ENCODE results near the gene APELA. TPM values are rescaled to one million over a fixed set of nuclear protein-coding genes. Genes with fewer than 3 reads are reported as not detected.
"Not testable (repeated sequence)": the region's sequence is repeated elsewhere in the genome, so short reads cannot be mapped to it uniquely, and the experiment has no call there.

The APELA gene
- polyA plus RNA-seq (ENCODE audit: insufficient read length in 4 of 4), result 10 to 100 TPM in 3 of 4 donors, 1 to 10 TPM in 1; 7.0 to 14.5 (median 10.6) TPM

DNA sequence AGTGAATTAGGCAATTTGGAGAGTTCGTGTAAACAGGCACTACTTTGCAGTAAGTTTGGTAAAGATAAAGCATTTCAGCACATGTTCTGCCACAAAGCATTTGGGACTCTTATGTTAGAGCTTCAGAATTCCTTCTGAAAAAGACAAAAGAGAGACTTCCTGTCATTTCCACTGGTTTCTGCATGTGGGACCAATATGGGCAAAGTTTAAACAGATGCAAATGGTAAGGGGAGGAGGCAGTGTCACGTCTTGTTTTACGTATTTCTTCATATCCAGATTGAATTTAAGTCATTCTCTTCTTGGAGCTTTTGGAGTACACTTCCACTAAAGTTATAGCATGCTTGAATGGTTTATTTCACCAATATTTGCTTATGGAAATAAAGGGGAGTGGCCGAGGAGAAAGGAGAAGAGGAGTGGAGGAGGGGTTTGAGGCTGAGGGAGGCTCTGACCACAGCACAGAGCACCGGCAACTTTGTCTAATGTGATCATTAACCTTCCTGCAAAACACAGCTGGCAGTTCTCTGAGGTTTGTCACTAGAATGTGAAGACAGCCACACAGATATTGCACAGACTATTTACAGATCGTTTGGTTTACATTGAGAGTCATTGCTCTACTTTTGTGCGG lies at the start of gene APELA:
Gene APELA, plus strand, starts transcription at position 479 of the 625 bp plus-strand sequence. CDS start 154 bp downstream, outside the sequence.
- DNase-seq (ENCODE audit: low read depth in 4 of 4, low spot score in 3 of 4), result peak; percentile 12 to 34 (median 22)

DNA sequence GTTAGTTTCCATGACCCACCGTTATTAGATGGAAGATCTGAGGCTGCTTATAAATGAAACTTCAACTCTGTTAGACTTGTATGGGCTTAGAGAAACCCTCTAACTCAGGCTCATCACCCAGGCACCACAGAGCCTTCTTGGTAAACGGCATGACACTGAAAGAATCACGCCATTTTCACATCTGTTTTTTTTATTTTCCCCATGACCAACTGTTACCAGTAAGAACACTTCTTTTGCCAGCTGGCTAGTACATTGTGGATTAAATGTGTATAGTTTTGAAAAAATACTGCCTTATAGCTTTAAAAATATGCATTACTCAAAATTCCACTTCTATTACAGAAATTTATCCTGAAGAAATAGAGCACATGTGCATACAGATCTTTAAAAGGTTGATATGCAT lies 48.0 kb upstream of the APELA start:
- DNase-seq (ENCODE audit: low read depth in 4 of 4, low spot score in 3 of 4), result no peak

- no peak for DNase-seq (ENCODE audit: low read depth in 4 of 4, low spot score in 3 of 4)
Measured at GRCh38 chr4:164846566-164846965, 30.4 kb upstream of the APELA start.

DNA sequence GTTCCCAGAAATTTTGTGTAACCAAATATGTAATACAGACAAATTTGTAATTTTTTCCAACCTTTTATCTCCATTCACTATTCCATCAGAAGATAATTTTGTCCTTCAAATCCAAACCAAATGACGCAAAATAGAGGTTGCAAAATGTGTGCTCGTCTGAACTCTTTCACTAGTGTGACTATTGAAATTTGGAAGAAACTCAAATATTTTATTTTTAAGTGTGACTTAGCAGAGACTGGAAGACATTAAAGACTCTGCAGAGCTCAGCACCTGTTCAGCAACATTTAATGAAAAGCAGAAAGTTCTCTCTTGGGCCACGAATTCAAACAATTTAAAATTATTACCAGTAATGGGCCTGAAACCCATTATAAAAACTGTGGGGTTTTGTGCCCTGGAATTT lies 30.0 kb upstream of the APELA start:
- DNase-seq (ENCODE audit: low read depth in 4 of 4, low spot score in 3 of 4), result no peak

DNA sequence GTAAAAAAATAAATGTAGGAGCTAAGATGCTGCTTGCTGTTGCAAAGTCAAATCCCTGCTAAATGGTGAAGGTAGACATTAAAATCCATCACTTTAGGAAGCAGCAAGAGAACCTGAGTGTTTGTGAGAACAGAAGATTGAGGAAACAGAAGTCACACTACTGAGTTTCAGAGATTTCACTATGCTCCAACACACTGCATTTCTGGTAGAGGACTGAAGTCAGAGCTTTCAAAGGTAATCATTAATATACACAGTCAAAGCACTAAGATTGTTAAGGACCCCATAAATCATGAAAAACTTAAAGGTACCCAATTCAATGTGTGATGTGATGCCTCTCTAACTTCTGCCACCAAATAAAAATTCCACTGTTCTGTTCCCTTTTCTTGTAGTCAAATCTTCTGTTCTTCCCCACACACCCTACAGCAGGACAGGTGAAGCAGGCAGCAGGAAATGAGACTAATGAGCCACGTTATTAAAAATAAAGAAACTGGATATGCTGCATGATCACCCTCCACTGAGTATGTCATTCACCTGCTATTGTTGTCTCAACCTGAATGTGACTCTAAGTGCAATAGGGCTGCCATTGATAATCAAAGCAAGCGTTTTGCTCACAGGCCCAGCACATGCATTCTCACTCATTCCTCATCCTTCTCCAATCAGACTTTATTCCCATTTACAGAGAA lies 28.9 kb upstream of the APELA start:
- no peak for DNase-seq (ENCODE audit: low read depth in 4 of 4, low spot score in 3 of 4)

DNA sequence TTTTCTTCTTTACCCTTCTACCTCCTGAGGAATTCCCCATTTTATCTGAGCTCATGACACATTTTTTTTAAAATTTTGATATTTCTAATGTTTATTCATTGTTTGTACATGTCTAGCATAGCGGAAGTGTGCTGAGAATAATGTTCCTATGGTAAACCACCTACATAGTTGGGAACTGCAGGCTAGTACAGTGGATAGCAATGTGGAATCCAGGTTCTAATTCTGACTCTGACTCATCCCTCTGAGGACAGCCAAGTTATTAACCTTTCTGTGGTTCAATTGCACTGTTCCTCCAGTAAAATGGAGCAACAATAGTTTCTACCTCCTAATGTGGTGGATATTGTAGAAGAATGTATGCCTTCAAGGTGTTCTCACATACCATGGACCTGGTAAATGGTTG lies 20.6 kb upstream of the APELA start:
- DNase-seq (ENCODE audit: low read depth in 4 of 4, low spot score in 3 of 4), result no peak

GRCh38 chr4:164866817-164867490 lies 10.0 kb upstream of the APELA start:
- DNase-seq (ENCODE audit: low read depth in 4 of 4, low spot score in 3 of 4), result no peak

GRCh38 chr4:164871673-164872072 lies 5.3 kb upstream of the APELA start:
- DNase-seq (ENCODE audit: low read depth in 4 of 4, low spot score in 3 of 4), result no peak

- DNase-seq (ENCODE audit: low read depth in 4 of 4, low spot score in 3 of 4), result no peak
Measured at GRCh38 chr4:164872481-164872880, 4.5 kb upstream of the APELA start.

- no peak for DNase-seq (ENCODE audit: low read depth in 4 of 4, low spot score in 3 of 4)
Measured at GRCh38 chr4:164874789-164875188, 2.2 kb upstream of the APELA start.

DNA sequence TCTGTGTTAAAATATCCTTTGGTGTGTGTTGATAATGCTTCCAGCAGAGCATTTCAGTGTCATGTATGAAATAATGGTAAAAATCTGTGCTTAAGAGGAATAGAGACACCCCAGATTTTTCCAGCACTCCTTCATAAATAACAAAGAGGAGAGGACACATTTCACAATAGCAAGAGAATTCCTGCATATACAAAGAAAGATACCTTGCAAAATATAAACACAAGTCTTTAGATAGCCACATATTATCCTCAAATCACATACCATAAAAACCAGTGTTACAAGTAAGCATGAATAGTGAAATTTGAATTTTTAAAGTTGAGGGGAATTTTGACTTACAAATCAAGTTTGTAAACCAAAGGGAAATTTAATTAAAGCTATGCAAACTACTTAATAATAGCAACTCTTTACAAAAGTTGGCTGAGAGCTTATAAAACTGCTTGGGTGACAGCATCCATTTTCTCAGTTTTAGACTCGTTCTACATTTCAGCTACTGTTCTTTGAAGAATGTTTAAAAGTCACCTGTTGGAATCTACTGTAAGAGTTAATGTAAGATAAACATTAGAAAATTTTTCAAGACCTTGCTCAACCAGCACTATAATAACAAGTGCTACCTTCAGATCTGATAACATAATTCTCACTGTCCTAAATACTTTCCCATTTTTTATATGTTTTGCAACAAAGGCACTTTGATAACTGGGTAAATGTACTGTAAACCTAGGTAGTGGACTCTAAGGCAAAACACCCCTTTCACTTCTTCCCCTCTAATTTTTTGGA lies 3.7 kb downstream of the APELA start:
- no peak for DNase-seq (ENCODE audit: low read depth in 4 of 4, low spot score in 3 of 4)

DNA sequence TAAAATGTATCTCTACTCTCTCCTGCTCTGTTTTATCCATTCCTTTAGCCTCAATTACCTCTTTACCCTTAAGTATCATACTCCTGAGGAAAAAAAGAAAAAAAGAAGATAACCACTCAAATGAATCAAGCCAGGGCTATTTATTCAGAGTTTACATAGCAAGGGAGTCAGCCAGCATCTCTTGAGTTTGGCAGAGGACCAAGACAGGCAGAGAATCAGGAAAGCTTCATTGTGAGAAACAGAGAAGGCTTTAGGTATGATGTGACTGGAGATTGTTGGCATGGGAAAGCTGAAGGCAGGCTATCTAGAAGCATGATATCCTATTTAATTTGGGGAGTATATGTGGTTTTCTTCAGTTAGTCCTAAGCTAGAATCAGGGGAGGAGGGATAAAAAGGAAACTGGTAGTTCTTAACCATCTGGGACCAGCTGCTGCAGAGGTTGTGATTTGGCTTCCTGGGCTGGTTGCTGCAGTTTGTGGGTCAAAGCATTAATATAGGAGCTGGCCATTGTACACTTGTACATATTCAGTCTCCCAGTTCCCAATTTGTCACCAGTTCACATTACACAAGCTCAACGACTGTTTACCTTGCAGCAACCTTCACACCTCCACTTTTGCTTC lies 11.2 kb downstream of the APELA start:
- DNase-seq (ENCODE audit: low read depth in 4 of 4, low spot score in 3 of 4), result no peak

- no peak for DNase-seq (ENCODE audit: low read depth in 4 of 4, low spot score in 3 of 4)
Measured at GRCh38 chr4:164890691-164891090, 13.7 kb downstream of the APELA start.

- DNase-seq (ENCODE audit: low read depth in 4 of 4, low spot score in 3 of 4), result no peak
Measured at GRCh38 chr4:164892018-164892417, 15.0 kb downstream of the APELA start.

- DNase-seq (ENCODE audit: low read depth in 4 of 4, low spot score in 3 of 4), result no peak
Measured at GRCh38 chr4:164894702-164895101, 17.7 kb downstream of the APELA start.

GRCh38 chr4:164902608-164903007 lies 25.6 kb downstream of the APELA start:
- no peak for DNase-seq (ENCODE audit: low read depth in 4 of 4, low spot score in 3 of 4)

DNA sequence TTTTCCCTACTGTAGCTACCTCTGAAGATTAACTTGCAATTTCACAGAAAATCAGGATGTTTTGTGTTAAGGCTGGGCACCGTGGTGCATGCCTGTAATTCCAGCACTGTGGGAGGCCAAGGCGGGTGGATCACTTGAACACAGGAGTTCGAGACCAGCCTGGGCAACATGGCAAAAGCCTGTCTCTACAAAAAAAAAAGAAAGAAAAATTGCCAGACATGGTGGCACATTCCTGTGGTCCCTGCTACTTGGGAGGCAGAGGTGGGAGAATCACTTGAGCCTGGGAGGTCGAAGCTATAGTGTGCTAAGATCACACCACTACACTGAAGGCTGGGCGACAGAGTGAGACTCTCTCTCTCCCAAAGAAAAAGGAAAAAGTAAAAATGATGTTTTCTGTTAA lies 27.4 kb downstream of the APELA start:
- DNase-seq (ENCODE audit: low read depth in 4 of 4, low spot score in 3 of 4), result no peak

DNA sequence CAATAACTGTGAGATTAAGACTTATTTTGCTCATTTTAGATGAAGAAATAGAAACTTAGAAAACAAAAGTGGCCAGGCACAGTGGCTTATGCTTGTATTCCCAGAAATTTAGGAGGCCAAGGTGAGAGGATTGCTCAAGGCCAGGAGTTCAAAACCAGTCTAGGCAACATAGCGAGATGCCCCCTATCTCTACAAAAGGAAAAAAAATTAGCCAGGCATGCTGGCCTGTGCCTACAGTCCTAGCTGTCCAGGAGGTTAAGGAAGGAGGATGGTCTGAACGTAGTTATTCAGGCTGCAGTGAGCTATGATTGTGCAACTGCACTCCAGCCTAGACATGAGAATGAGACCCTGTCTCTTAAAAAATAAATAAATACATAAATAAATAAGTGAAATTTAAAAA lies 28.0 kb downstream of the APELA start:
- no peak for DNase-seq (ENCODE audit: low read depth in 4 of 4, low spot score in 3 of 4)

- DNase-seq (ENCODE audit: low read depth in 4 of 4, low spot score in 3 of 4), result no peak
Measured at GRCh38 chr4:164906368-164906767, 29.4 kb downstream of the APELA start.

DNA sequence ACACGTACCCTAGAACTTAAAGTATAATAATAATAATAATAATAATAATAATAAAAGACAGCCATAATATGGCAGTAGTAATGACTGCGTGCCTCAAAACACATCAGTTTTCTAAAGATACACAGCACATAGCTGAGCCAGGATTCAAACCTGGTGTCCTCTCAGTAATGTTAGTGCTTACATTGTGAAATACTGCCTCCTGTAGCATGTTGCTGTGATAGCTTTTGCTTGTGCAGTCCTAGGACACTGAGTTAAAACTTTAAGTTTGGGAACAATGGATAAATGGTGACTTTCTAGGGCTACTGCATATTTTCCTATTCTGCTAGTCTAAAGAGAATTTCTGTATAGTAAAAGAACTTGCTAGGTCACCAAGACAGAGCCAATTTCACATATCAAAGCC lies 36.5 kb downstream of the APELA start:
- DNase-seq (ENCODE audit: low read depth in 4 of 4, low spot score in 3 of 4), result not testable (repeated sequence)

- DNase-seq (ENCODE audit: low read depth in 4 of 4, low spot score in 3 of 4), result no peak
Measured at GRCh38 chr4:164918956-164919355, 42.0 kb downstream of the APELA start.

All from right renal pelvis (tissue), 4 donors.